Embryonic facial prominence (tissue), 1 donor: ENCODE results near the gene IFNA16.
"Not testable (repeated sequence)": the region's sequence is repeated elsewhere in the genome, so short reads cannot be mapped to it uniquely, and the experiment has no call there.

Experiments used
- DNase-seq: peaks from one replicate; pipeline ENCODE4 v3.0.0-alpha.2; 2016; ENCODE audit errors: extremely low spot score

Gene IFNA16

GRCh38 chr9:21217211-21217610 lies at the start of gene IFNA16:
TSS of gene IFNA16 (minus strand) at chr9:21217311. CDS start at chr9:21217305, 6 bp downstream.
- not testable (repeated sequence) for DNase-seq

GRCh38 chr9:21265421-21266189 lies 48.5 kb upstream of the IFNA16 start:
- DNase-seq = no peak

DNA sequence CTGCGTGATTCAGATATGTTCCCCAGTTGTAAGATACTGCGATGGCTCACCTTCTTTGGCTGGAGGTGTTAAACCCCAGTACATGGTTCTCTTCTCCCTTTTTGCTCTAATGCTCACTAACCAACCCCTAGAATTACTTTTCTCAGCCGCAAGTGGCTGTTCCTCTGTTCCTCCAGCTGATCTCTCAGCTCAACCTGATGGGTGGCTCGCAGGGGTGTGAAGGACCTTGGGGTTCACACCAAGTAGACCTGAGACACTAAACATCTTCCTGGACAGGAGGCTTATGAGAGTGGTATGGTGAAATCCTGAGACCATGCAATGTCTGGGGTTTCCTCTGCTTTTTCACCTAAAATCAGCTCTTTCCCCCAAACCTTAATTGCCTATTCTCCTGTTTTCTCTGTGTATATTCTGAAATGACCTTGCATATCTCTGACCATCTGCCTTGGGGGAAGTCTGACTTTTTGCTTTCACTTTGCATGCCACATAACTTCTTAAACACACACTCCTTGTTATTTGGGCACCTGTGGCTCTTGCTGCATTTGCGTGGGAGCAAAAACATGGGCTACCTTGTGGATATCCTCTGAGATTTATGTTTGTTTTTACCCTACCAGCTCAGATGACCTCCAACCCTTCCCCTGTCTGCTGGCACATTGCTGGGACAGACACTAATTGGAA lies 38.6 kb upstream of the IFNA16 start:
- DNase-seq = no peak

GRCh38 chr9:21252721-21253547 lies 35.8 kb upstream of the IFNA16 start:
- no peak for DNase-seq

GRCh38 chr9:21251638-21252037 lies 34.5 kb upstream of the IFNA16 start:
- no peak for DNase-seq

DNA sequence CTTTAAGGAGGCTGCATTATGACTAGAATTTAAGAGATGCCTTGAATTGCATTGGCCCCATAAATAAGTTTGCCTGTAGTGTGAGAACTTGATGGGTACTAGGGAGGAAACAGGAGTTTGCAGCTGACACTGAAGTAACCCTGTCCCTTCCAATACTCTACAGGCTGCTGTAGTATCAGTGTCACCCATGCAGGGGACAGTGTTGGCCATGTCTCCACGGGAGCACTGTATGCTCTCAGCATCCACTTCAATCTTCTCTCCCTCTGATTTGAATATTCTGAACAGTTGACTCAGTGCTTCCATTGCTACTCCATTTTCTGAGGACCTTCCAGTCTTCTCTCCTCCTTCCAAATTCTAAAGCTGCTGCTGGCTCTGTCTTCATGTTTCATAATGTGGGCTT lies 34.1 kb upstream of the IFNA16 start:
- DNase-seq = no peak

- DNase-seq = no peak
These were observed 27.7 kb upstream of the IFNA16 start for GRCh38 chr9:21244836-21245235.

DNA sequence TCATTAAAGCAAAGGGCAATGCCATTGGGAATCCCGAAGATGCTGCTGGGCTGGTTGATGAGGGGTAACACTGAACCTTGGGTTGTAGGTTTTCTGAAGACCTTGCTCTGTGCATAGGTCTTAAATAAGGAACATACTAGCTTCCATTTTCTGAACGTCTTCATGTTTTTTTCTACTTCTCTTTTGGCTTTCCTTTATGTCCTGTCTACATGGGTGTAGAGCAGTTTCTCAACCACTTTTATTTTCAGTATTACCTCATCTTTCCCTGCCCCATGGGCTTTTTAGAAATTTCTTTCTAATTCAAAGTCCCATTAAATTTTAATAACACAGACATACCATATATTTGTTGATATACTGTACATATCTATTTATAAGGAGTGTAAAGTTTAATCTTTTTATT lies 22.8 kb upstream of the IFNA16 start, which contains the start of gene IFNA14:
Gene IFNA14 (minus strand): TSS at position 95 of the 400 bp plus-strand sequence. CDS start 70 bp downstream, at position 25.
- no peak for DNase-seq

DNA sequence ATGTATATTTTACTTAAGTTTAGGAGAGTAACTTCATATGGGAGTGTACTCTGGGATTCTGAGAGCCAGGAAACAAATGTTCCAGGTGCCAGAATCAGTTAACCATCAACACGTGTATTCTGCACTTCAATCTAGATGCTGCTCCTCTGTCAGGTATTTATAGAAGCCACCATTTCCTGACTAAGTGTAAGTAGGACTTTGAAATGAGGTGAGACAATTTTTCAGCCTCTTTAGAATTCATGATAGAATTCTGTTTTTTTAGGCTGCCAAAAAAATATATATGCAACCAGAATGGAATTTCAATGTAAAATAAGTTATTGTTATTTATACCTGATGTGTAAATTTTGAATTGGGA lies 19.2 kb upstream of the IFNA16 start:
- not testable (repeated sequence) for DNase-seq

GRCh38 chr9:21235468-21236359 lies 18.6 kb upstream of the IFNA16 start:
- DNase-seq = not testable (repeated sequence)

- no peak for DNase-seq
These were observed 17.1 kb upstream of the IFNA16 start for GRCh38 chr9:21234153-21234687.

GRCh38 chr9:21233258-21233657 lies 16.1 kb upstream of the IFNA16 start:
- DNase-seq = no peak

GRCh38 chr9:21228122-21228521 lies 11.0 kb upstream of the IFNA16 start, which contains the start of gene IFNA17:
TSS of gene IFNA17 (minus strand) at chr9:21228222. CDS start at chr9:21228173, 49 bp downstream.
- no peak for DNase-seq

- not testable (repeated sequence) for DNase-seq
These were observed 3.4 kb downstream of the IFNA16 start for GRCh38 chr9:21213411-21214326.

- not testable (repeated sequence) for DNase-seq
These were observed 5.0 kb downstream of the IFNA16 start for GRCh38 chr9:21212160-21212559.

DNA sequence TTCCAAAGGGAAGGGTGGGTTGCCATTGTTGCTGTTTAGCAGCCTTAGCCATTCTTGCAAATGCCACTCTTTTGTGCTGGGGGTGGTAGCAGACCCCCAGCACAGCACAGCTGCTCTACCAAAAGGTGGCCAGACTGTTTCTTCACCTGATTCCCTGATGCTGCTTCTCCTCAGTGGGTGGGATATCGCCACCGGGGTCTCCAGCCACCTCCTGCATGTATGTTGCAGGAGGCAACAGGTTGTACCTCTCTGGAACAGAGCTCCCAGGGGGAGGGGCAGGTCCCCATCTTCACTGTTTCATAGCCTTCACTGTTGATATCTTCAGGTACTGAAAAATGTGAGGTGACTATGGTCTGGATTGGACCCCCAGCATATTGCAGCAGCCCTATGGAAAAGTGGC lies 6.3 kb downstream of the IFNA16 start:
- not testable (repeated sequence) for DNase-seq

- no peak for DNase-seq
These were observed 6.8 kb downstream of the IFNA16 start for GRCh38 chr9:21210311-21210710.

- not testable (repeated sequence) for DNase-seq
These were observed 10.1 kb downstream of the IFNA16 start, which contains the start of gene IFNA10 for GRCh38 chr9:21207043-21207442. TSS of gene IFNA10 (minus strand) at chr9:21207143. CDS start at chr9:21207097, 46 bp downstream.

GRCh38 chr9:21205204-21205603 lies 11.9 kb downstream of the IFNA16 start:
- no peak for DNase-seq

DNA sequence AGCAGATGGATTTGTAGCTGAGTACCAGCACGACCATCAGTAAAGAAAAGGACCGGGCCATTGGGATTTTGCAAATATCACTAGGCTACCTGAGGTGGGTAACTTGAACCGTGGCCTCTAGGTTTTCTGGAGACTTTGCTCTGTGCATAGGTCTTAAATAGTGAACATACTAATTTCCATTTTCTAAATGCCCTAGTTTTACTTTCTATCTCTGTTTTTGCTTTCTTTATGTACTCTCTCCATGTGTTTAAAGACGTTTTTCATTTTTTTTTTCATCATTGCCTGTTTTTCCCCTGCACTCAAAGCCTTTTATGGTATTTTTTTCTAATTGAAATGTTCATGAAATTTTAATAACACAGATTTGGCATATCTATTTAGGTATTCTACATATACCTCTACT lies 15.0 kb downstream of the IFNA16 start, which contains the start of gene IFNA7:
Gene IFNA7 (minus strand): TSS at position 101 of the 400 bp plus-strand sequence. CDS start 40 bp downstream, at position 61.
- DNase-seq = not testable (repeated sequence)
